Measurements from ENCODE around the gene PELI2.

DNA sequence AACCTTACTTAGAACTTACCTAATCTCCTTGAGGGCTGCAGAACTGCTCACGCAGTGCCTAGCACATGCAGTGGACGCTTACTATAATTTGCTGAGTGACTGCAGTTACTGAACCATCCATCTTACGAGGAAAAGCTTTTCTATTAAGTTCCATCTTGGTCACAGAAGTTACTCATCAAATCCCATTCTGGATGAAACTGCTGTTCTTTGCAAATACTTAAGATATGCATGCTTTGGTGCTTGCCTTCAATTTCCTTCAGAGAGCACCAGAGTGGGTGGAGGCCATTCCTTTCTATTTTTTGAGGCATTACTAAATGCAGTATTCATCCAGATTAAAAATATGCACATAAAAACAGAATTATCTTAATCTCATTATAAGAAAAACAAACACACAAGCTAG lies 17.7 kb upstream of the PELI2 start:
- TF ChIP-seq, protein P1, sequence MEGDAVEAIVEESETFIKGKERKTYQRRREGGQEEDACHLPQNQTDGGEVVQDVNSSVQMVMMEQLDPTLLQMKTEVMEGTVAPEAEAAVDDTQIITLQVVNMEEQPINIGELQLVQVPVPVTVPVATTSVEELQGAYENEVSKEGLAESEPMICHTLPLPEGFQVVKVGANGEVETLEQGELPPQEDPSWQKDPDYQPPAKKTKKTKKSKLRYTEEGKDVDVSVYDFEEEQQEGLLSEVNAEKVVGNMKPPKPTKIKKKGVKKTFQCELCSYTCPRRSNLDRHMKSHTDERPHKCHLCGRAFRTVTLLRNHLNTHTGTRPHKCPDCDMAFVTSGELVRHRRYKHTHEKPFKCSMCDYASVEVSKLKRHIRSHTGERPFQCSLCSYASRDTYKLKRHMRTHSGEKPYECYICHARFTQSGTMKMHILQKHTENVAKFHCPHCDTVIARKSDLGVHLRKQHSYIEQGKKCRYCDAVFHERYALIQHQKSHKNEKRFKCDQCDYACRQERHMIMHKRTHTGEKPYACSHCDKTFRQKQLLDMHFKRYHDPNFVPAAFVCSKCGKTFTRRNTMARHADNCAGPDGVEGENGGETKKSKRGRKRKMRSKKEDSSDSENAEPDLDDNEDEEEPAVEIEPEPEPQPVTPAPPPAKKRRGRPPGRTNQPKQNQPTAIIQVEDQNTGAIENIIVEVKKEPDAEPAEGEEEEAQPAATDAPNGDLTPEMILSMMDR (conservative IDR thresholded peaks at IDR 0.05 in 1 of 2, IDR thresholded peaks at IDR 0.05 in 1 of 2; ENCODE audit: low read depth in 1 of 2, low read length in 2 of 2): no peak
- no peak for TF ChIP-seq EZH2 (IDR thresholded peaks at IDR 0.05; ENCODE audit: low read length, missing control alignments)
